Measurements from ENCODE around the gene VPS36.
A peak's percentile ranks its signal among the peaks of the same experiment; 100 is the strongest.
"Not testable (repeated sequence)": the region's sequence is repeated elsewhere in the genome, so short reads cannot be mapped to it uniquely, and the experiment has no call there.

Gene VPS36, protein sequence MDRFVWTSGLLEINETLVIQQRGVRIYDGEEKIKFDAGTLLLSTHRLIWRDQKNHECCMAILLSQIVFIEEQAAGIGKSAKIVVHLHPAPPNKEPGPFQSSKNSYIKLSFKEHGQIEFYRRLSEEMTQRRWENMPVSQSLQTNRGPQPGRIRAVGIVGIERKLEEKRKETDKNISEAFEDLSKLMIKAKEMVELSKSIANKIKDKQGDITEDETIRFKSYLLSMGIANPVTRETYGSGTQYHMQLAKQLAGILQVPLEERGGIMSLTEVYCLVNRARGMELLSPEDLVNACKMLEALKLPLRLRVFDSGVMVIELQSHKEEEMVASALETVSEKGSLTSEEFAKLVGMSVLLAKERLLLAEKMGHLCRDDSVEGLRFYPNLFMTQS

GRCh38 chr13:52450012-52450792 lies at the start of gene VPS36:
Gene VPS36, minus strand, starts transcription at chr13:52450634. Its CDS starts 40 bp downstream, at chr13:52450594.
- DNase-seq (ENCODE audit: low spot score) = peak; percentile 93

DNA sequence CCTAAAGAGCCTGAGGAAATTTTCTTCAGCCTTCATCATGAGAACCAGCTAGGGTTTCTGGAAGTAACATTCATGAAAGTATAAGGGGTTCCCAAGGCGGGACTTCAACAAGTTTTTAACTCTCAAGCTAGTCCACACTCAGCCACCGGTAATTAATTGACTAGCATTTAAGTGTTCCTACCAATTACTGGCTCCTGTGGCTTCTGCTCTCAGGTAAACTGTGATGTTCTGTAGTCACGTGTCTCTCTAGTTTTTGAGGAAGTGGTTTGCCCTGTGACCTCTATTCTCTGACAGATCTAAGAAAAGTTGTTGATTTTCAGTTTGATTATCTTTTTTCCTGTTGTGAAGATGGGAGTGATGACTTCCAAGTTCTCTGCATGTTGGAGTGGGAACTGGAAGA lies 47.5 kb upstream of the VPS36 start:
- DNase-seq (ENCODE audit: low spot score) = not testable (repeated sequence)

GRCh38 chr13:52494241-52494640 lies 43.8 kb upstream of the VPS36 start:
- DNase-seq (ENCODE audit: low spot score) = not testable (repeated sequence)

DNA sequence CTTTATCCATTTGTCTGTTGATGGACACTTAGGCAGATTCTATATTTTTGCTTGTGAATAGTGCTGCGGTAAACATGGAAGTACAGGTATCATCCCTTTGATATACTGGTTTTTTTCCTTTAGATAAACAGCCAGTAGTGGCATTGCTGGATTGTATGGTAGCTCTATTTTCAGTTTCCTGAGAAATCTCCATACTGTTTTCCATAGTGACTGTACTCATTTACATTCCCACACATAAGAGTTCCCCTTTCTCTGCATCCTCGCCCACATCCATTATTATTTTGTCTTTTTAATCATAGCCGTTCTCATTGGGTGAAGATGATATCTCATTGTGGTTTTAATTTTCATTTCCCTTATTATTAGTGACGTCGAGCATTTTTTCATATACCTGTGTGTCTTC lies 40.6 kb upstream of the VPS36 start:
- not testable (repeated sequence) for DNase-seq (ENCODE audit: low spot score)

- not testable (repeated sequence) for DNase-seq (ENCODE audit: low spot score)
Observed at GRCh38 chr13:52488763-52489162, 38.3 kb upstream of the VPS36 start.

DNA sequence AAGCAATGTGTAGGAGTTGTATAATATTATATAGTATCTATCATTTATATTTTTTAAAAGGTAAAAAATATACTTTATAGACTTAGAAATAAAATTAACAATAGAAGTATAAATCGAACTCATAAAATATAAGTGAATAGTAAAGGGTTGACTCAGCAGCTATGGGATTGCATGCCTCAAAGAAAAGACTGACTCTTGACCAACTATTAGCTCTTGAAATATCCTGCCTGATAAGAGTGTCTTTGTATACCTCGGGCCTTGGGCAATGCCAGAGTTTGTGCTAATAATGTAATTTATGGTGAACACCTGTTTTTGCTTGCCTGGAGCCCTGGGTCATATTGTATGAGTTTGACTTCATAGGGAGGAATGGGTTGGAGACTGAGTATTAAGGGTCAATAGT lies 36.6 kb upstream of the VPS36 start:
- DNase-seq (ENCODE audit: low spot score) = not testable (repeated sequence)

DNA sequence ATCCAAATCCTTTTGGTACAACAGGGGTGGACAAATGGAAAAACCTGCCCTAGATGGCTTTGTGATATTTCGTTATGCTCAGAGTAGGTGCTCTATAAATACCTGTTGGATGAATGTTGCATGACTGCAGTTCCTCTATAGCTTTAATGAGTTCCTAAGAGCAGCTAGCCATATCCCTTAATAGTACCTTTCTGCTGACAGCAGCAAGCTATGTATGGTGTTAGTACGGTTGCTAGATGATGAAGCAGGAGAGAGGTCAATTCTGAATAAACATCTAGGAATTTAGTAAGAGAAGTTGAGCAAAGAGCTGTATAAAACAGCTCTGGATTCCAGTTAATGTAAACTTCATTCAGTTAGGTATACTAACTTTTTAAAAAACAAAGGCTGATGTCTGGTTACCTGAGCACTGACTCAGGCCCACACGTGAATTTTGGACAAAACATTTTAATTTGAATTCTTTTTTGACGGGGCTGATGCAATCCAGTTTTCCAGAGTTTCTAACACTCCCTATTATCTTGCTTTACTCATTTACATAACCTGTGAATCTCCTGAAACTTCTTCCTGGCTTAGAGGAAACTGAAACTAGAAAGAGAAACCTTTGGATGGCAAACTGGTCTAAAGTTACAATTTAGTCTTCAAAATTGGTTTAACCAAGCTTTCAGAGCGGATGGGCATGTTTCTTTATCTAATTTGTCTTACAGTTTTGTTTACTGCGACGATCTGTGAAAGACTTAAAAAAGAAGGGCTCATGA lies 30.4 kb upstream of the VPS36 start:
- DNase-seq (ENCODE audit: low spot score) = not testable (repeated sequence)

- DNase-seq (ENCODE audit: low spot score) = not testable (repeated sequence)
Observed at GRCh38 chr13:52468487-52468886, 18.1 kb upstream of the VPS36 start.

DNA sequence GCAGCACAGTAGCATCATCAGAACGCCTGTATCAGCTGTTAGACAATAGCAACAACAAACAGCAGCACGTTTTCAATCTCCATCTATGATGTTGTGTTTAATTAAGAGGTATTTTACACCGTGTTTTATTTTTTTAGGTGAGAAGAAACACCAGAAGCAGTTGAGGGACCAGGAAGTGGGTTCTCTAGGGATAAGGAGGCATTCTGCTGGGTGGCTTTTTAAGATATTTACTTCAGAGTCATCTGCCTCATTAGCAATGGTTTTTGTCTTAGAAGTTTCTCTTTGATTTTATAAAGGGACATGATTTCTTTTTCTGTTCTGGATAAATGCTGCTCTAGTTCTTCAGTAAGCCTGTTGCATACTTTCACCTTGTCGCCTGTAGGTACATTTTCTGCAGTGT lies 13.1 kb upstream of the VPS36 start:
- no peak for DNase-seq (ENCODE audit: low spot score)

GRCh38 chr13:52461265-52461664 lies 10.8 kb upstream of the VPS36 start:
- no peak for DNase-seq (ENCODE audit: low spot score)

DNA sequence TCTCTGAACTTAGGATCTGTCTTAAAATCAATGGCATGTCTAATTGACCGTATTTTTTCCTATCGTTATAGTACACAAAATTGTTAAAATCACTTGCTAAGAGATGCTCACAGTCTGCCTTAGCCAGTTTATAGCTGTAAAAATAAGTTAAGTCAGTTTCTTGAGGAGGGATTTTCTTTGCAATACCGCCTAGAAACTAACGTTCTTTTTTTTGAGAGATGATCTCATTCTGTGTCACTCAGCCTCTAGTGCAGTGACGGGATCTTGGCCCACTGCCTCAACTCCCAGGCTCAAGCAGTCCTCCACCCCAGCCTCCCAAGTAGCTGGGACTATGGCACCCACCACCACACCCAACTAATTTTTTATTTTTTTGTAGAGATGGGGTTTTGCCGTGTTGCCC lies 9.2 kb upstream of the VPS36 start:
- DNase-seq (ENCODE audit: low spot score) = no peak

GRCh38 chr13:52455677-52456041 lies 5.2 kb upstream of the VPS36 start:
- DNase-seq (ENCODE audit: low spot score) = peak; percentile 89

GRCh38 chr13:52454820-52455676 lies 4.6 kb upstream of the VPS36 start, which contains the start of gene CKAP2:
Gene CKAP2, plus strand, starts transcription at chr13:52455478. Its CDS starts 79 bp downstream, at chr13:52455557.
- DNase-seq (ENCODE audit: low spot score) = peak; percentile 92

- no peak for DNase-seq (ENCODE audit: low spot score)
Observed at GRCh38 chr13:52454459-52454819, 4.0 kb upstream of the VPS36 start.

GRCh38 chr13:52452470-52452869 lies 2.0 kb upstream of the VPS36 start:
- no peak for DNase-seq (ENCODE audit: low spot score)

DNA sequence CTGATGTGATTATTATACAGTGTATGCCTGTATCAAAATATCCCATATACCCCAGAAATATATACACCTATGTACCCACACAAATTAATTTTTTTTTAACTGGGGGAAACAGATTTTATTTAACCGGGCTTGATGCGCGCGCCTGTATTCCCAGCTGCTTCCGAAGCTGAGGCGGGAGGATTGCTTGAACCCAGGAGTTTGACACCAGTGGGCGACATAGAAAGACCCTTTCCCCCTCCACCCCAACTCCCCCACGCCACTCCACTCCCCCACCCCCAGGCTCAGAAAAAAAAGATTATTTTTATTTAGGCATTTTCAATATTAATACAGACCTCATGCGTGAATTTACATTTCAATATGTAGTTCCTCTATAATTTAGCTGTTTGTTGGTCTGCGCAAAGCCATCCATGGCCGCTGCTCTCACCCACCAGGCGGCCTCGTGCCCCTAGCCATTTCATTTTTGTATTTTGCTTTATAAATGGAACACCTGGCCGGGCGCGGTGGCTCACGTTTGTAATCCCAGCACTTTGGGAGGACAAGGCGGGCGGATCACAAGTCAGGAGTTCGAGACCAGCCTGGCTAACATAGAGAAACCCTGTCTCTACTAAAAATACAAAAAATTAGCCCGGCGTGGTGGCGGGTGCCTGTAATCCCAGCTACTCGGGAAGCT lies 836 bp upstream of the VPS36 start:
- no peak for DNase-seq (ENCODE audit: low spot score)

- DNase-seq (ENCODE audit: low spot score) = no peak
Observed at GRCh38 chr13:52450793-52451116, 321 bp upstream of the VPS36 start.

DNA sequence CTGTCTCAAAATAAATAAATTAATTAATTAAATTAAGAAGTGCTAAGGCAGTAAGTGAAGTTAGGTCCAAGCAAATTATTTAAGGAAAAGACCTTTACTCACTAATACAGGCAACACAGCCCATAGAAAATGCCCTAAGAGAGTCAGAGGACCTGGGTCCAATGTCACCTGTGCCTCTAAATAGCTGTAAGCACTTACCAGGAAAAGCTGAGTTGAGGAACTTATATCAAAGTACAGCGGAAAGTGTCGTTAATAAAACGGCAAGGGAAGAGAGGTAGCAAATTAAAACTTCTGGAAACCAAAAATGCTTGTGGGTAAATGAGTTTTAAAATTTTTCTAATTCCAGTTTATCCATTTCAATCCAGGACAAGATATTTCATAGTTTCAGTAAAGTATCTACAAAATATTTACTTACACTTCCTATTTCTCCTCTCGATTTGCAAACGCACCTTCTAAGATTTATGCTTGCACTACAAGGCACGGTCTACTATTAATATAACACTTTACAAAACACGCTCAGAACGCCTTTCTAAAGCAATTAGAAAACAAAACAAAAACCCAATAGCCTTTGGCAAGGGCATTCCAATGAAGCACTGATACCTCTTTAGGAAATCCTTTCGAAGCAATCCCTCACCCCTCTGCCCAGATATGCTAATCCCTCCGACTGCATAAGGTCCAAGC lies 963 bp downstream of the VPS36 start:
- DNase-seq (ENCODE audit: low spot score) = no peak

GRCh38 chr13:52447815-52448552 lies 2.5 kb downstream of the VPS36 start:
- DNase-seq (ENCODE audit: low spot score) = peak; percentile 48

DNA sequence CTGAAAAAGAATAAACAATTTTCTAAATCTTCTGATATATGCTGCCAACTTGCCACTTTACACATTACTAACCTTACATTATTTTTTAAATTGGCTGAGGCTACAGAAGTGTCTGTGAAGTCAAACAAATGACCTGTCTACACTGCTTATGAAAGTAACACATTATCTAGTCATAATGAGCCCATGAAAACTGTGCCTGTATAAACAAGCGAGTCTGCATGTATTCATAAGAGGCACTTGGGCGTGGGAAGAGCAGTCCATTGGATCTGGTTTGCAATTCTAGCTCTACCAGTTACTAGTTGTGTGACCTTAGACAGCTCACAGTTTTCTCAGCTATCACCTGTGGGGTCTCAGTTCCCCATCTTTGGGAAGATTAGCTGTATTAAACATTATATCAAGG lies 3.1 kb downstream of the VPS36 start:
- DNase-seq (ENCODE audit: low spot score) = no peak

Data from D341Med (cell line).